NCI-H345 (cell line): Measurements from ENCODE around the gene DEGS2.
"Not testable (repeated sequence)": the region's sequence is repeated elsewhere in the genome, so short reads cannot be mapped to it uniquely, and the experiment has no call there.

ENCODE experiments used
- DNase-seq: peaks from one replicate; lab custom pipeline; 2025; lab: John Stamatoyannopoulos, UW

The DEGS2 gene

DNA sequence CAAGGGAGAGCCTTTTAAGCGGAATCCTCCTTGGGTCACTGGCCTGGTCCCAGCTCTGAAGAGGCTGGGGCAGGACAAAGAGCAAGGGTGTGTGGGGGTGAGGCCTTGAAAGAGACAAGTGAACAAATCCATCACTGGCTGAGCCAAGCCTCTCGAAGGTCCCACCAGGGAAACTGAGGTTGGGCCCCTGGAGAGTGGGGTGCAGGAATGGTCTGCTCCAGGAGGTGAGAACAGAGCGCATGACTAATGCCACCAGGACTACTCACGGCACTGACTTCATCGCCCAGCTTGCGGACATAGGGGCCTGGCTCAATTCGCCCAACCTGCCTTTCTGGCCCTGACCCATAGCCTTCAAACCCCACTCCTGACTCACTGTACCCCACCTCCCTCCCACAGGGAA is 19.2 kb upstream of the DEGS2 start:
- DNase-seq, result no peak

DNA sequence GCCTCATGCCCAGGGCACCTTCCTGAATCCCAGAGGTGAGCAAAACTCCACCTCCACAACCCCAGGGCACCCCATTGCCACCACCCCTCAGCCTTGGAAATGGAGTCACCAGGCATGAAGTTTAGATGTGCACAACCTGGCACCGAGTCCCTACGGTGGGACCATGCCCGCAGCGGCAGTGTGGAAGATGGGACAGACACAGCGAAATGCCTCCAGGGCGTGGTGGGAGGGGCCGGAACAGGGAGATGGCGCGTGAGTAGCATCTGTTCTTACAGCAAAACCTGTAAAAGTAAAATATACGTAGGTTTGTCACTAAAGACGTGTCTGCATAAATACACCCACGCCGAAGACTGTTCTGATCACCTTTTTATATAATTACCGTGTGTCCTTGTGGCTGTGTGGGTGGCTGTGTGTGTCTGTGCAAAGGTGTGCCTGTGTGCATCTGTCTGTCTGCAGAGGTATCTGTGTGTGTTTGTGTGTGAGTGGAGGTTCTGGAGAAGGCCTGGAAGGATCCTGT is 17.4 kb upstream of the DEGS2 start:
- DNase-seq, result no peak

DNA sequence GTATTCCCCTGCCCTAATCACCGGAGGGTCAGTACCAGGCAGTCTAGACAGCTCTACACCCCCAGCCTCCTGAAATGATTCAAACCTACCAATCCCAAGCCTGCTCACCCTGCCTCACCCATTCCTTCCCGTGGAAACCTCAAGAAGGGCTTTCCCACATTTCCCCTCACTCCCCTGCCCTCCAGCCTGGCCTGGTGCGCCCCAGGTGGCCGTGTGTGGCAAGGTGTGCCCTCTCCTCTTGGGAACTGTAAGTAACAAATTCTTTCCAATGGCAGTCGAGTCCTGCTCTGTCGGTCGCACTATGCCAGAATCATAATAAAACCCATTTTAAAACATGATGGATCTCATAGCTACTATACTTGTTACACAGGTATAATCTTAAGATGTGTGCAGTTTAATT is 13.9 kb upstream of the DEGS2 start:
- DNase-seq, result no peak

DNA sequence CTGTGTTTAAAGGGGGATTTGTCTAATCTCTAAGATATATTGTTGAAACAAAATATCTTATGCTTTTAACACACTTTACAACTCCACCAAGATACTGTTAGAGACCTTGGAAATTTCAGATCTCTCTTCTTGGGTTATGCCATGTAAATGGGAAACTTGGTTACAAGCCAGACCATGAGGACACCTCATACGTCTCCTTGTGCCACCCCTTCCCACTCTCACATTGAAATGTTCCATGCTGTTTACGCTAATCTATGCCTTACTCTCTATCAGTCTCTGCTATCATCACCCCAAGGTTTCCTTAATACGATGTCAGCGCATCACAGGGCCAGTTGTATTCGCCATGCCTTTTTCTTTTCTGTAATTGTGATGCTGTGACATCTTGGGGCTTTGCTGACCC is 13.4 kb upstream of the DEGS2 start:
- no peak for DNase-seq

GRCh38 chr14:100170880-100171279 is 11.4 kb upstream of the DEGS2 start:
- DNase-seq, result no peak

- no peak for DNase-seq
Observed at GRCh38 chr14:100168506-100168905, 9.1 kb upstream of the DEGS2 start.

- DNase-seq, result no peak
Observed at GRCh38 chr14:100165831-100166440, 6.5 kb upstream of the DEGS2 start.

DNA sequence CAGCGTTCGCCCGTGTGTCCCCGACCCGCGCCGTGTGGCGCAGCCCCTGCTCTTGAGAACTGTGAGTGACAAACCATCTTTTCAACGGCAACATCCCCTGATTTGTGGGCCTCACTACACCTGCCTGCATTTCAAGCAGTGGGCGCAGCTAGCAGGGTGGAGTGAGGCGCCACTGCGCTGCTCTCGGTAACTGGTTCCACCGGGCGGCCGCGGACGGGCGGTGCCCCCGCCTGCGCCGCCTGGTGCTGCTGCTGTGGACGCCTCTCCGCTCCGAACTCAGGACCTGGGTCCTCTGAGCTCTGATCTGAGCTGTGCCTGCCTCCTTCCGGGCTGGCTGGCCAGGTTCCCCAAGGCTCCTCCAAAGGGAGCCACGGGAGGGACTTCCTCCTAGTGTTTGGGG is 5.9 kb upstream of the DEGS2 start:
- DNase-seq, result no peak

- DNase-seq, result no peak
Observed at GRCh38 chr14:100160534-100160916, 1.1 kb upstream of the DEGS2 start.

- peak; percentile 56 for DNase-seq
Observed at GRCh38 chr14:100159865-100160533, 554 bp upstream of the DEGS2 start.

- no peak for DNase-seq
Observed at GRCh38 chr14:100158566-100159093, 815 bp downstream of the DEGS2 start.

- not testable (repeated sequence) for DNase-seq
Observed at GRCh38 chr14:100157548-100158232, 1.8 kb downstream of the DEGS2 start.

DNA sequence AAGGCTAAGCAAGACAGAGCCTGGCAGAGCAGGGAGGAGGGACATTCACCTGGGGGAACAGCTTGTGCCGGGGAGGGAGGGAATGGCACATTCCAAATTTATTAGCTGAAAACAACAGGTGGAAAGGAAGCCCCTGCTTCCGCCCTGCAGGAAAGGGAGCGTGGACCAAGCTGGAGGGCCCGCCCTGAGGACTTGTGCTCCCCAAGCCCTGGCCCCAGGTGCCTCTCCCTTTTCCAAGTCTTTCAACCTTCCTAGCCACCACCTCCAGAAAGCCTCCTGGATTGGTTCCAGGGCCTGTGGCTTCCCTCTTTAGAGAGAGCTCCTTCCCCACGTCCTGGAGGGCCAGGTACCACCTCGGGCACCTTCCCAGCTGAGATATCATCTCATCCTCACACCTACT is 2.7 kb downstream of the DEGS2 start:
- DNase-seq, result no peak

DNA sequence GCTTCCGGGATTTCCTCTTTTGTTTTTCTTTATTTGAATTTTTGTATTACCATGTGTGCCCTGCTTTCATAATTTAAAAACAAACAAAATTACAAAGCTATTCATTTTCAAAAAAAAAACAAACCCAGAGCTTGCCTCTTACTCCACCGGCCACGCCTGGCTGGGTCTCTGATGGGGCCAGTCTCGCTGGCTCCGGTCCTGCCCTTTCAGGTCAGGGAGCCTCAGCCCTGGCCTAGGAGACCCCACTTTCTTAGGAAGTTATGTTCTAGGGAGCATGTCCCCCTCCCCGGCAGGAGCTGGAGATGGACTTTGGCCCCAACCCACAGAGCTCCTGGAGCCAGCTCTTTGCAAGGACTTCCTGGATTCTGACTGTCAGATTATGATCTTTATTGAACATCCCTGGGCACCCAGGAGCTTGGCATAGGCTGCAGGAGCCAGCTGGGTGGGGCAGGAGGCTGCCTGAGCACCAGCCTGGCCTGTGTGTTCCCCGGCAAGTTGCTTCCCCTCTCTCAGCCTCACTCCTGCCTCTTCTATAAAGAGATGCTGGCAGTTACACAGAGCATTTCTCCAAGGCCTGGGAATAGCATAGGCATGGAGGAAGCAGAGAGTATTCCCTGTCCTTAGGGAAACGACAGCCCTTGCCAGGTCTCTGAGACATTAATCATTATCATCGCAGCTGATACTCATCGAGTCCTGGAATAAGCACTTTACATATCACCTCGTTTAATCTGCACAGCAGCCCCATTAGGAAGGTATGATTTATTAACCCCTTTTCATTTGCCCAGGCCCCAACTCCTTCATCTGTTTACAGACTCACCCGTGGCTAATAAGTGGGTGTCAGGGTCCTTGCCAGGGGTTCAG is 3.5 kb downstream of the DEGS2 start:
- no peak for DNase-seq

DNA sequence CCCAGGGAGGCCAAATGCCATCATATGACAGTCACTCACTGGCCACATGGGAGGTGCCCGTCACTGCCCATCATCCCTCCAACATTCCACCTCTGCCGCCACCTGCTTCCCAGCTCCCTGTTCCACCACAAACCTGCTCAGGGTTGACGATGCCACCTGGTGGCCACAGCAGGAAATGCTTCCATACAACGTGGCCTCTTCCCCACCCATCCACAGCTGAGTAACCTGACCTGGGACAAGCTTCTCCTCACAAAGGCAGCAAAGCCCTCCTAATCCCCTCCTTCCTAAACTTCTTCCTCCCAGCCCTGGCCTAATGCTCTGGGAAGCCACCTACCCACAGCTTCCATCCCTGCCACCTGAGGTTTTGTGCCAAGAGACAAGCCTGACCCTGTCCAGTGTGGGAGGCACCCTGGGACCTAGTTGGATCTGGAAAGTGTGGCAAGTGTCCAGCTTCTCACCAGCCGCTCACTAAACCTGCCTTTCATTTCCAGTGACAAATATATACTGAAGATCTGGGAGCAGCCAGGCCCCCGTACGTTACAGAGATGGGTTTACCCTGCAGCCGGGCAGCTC is 4.3 kb downstream of the DEGS2 start:
- peak; percentile 28 for DNase-seq

- no peak for DNase-seq
Observed at GRCh38 chr14:100153560-100153959, 5.9 kb downstream of the DEGS2 start.

DNA sequence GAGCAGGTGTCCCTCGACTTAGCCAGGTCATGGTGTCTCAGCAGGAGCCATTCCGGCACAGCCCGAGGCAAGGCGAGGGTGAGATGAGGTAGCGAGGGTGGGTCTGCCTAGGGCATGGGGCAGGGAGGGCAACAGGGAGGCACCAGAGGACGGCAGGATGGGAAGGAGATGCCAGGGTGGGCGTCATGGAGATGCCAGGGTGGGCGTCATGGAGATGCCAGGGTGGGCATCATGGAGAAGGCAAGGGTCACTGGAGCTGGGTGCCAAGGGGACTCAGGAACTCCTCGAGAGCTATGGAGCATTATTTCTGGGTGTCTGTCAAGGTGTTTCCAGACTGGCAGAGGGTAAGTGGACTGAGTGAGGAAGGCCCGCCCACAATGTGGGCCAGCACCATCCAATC is 7.4 kb downstream of the DEGS2 start:
- DNase-seq, result no peak

DNA sequence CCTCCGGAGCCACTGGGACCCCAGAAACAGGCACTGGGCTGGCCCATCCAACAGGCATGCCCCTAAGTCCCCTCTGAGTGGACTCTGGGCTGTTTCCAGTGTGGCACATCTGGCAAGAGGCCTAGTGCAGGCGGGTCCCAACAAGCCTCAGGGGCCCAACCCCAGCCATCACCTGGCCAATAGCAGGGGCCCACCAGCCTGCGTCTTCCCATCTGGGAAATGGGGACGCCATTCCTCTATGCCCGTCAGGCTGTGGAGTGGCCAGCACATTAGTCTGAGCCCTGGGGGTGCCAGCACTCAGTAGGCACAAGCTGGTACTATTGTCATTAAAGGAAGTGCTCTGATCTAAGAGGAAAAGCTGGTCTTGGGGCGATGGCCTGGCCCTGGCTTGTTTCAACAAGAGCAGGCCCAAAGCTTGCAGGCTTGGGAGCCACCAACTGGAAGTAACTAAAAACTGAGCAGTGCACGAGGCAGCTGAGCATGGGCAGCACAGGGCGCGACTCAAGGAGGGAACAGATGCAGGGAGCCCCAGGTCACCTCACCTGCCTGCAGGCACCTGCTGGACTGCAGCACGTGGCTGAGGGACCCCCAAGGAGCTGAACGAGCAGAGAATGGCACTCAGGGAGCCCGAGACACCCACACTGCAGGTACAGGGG is 8.4 kb downstream of the DEGS2 start:
- DNase-seq, result no peak

DNA sequence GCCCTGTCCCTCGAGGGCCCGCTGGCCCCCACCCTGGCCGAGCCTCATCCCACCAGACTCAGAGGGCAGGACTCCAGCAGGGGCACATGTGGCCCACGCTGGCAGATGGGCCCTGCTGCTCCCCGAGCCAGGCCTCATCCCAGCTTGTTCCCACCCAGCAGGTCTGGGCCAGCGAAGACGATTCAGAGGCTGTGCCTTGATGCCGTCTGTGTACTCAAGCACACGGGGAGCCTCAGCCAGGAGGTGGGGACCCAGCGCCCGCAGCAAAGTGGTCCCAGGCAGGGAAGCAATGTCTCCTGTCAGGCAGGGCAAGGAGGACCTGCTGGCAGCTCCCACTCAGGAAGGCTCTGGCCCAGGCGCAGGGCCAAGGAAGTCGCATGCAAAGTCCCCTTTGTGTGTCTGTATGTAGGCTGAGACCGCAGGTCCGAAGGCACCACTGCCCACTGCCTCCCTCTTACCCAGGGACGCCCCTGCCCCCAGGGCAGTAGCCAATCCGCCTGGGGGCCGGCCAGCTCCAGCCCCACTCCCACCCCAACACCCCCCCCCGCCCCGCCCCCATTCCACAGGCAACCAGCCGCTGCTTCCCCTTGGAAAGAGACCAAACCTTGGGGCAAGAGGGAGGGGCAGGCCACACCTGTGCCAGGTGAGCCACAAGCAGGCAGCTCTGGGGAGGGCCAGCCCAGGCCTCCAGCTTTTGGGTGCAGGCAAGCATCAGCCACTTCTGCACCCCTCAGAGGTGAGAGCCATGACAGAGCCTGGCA is 9.4 kb downstream of the DEGS2 start:
- DNase-seq, result no peak
